Activated naive CD4-positive, alpha-beta T cell treated with anti-CD3 and anti-CD28 coated beads, Interleukin-2, amount 50 U/mL, for 72 hours (primary cell): Measurements from ENCODE around the gene CRTC3. TPM values are rescaled to one million over a fixed set of nuclear protein-coding genes. Genes with fewer than 3 reads are reported as not detected.
A peak's percentile ranks its signal among the peaks of the same experiment; 100 is the strongest.
"Not testable (repeated sequence)": the region's sequence is repeated elsewhere in the genome, so short reads cannot be mapped to it uniquely, and the experiment has no call there.

Experiments used
- ATAC-seq, 2 donors: fragments of 150-1000 bp; cut with Tn5 transposase; 2 replicates each; pipeline ENCODE4 v1.10.0; 2021; ENCODE audit warnings: mild to moderate bottlenecking in 2 of 2, moderate library complexity in 2 of 2
- DNase-seq, 2 donors: peaks; one replicate each; pipeline ENCODE4 v3.0.0; 2021 to 2022; ENCODE audit warnings: low spot score in 2 of 2
- H3K27ac Mint-ChIP-seq, 2 donors: one replicate each; pipeline ENCODE4 v1.8.0; 2022; ENCODE audit warnings: mild to moderate bottlenecking in 2 of 2, mixed read lengths in 2 of 2
- H3K36me3 Mint-ChIP-seq, 2 donors: one replicate each; pipeline ENCODE4 v1.8.0; 2022; ENCODE audit warnings: mixed read lengths in 2 of 2
- H3K9me3 Mint-ChIP-seq, 2 donors: one replicate each; pipeline ENCODE4 v1.8.0; 2022; ENCODE audit warnings: mixed read lengths in 2 of 2
- total RNA-seq, 2 donors: library from RNA; stranded (reverse); gene quantifications; one replicate each; pipeline ENCODE4 v1.2.3, GENCODE V29; 2022

CRTC3 gene
- total RNA-seq, 2 donors from 2014 or later, result 41.8 to 58.1 TPM

DNA sequence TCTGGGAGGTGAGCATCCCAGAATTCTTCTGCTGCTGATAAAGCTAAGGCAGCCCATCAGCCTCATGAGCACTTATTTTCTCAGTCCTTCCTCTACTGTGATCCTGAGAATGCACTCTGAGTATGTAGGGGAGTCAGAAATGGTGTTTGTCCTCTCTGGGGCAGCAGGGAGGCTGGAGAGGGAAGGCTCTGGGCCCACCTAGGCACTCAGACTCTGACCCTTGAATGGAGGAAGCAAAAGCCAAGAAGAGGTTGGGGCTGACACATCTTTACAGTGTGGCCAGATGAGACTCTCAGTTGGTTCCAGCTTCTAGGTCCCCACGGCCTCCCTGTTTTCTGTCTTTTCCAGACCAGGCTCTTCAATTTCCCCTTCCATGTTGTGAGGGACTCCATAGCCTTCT, 151.3 kb downstream of the CRTC3 start:
- Mint-ChIP-seq H3K9me3 (peaks cover 0 to 3% of the 10 kb centered on the region in 2 donors), H3K27ac (peak overlapping the region in 1 of 2 donors; percentile 62), H3K36me3 (no peaks in the 10 kb centered on the region)
- DNase-seq (no peak), ATAC-seq (no peak)

DNA sequence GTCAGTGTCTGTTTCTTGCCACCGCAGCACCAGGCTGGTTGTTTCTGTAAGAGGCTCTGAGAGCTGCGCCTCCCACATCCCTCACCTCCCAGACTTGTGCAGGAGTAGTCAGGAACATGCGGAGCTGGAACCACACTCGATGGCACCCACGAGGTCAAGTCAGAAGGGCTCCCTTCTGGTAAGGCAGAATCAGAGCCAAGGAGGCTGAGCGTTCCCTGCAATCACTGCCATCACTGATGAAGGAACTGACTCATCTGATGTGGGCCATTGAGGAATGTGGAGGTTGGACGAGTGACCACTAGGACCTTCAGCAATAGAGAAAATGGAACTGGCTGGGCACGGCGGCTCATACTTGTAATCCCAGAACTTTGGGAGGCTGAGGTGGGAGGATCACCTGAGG, 151.8 kb downstream of the CRTC3 start:
- Mint-ChIP-seq H3K9me3 (peaks cover 0 to 3% of the 10 kb centered on the region in 2 donors), H3K27ac (peak overlapping the region in 1 of 2 donors; percentile 62), H3K36me3 (no peaks in the 10 kb centered on the region)
- DNase-seq (no peak), ATAC-seq (no peak)

- DNase-seq (no peak), ATAC-seq (no peak)
- Mint-ChIP-seq H3K9me3 (peaks cover 0 to 1% of the 10 kb centered on the region in 2 donors), H3K36me3 (no peaks in the 10 kb centered on the region), H3K27ac (no peak overlapping the region)
These were observed 153.6 kb downstream of the CRTC3 start for GRCh38 chr15:90683371-90683770.

DNA sequence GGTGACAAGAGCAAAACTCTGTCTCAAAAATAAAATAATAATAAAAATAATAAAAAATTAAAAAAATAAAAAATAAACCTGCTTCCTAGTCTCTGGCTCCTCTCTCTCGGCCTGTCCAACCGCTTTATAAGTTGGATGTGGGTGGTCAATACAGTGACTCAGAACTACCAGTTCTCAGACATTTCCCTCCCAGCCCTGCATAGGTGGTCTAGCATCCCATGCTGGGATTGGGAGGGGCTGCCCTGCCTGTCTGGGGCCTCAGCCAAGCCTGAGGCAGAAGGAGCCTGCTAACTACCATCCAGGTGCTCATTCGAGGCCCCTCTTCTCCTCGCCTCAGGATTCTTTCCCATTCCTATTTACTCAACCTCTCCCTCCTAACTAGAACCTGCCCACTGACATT, 154.2 kb downstream of the CRTC3 start:
- Mint-ChIP-seq H3K9me3 (no peaks in the 10 kb centered on the region), H3K36me3 (no peaks in the 10 kb centered on the region), H3K27ac (peak overlapping the region in 1 of 2 donors; percentile 3)
- ATAC-seq (no peak), DNase-seq (no peak)

DNA sequence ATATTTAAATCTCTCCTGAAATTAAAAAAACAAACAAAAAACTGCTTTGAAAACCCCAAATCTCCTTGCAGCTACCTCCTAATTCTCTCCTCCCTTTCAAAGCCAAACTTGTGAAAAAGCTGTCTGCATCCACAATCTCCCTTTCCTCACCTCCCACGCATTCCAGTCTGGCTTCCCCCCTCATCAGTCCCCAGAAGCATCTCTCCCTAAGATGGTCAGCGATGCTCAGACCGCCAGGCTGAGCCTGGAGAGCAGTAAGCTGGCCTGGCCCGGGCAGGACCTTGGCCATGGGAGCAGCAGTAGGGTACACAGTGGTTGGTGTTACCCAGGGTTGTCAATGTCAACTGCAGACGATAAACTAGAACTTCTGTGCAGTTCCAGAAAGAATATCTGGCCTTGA, 154.6 kb downstream of the CRTC3 start:
- ATAC-seq (no peak), DNase-seq (no peak)
- Mint-ChIP-seq H3K9me3 (no peaks in the 10 kb centered on the region), H3K36me3 (no peaks in the 10 kb centered on the region), H3K27ac (peak overlapping the region in 1 of 2 donors; percentile 3)

GRCh38 chr15:90685591-90686434, 156.1 kb downstream of the CRTC3 start:
- Mint-ChIP-seq H3K36me3 (no peaks in the 10 kb centered on the region), H3K27ac (peak overlapping the region; percentile 87 to 92), H3K9me3 (no peaks in the 10 kb centered on the region)
- peak; percentile 0 to 2 for ATAC-seq
- DNase-seq, result no peak

- H3K9me3 Mint-ChIP-seq, result no peaks in the 10 kb centered on the region
- peak in 1 of 2 donors; percentile 46 for DNase-seq
- no peaks in the 10 kb centered on the region for H3K36me3 Mint-ChIP-seq
- peak overlapping the region; percentile 87 to 92 for H3K27ac Mint-ChIP-seq
- ATAC-seq, result peak; percentile 94 to 96
These were observed 156.9 kb downstream of the CRTC3 start for GRCh38 chr15:90686435-90687218.

- not testable (repeated sequence) for ATAC-seq, DNase-seq, H3K36me3 Mint-ChIP-seq, H3K9me3 Mint-ChIP-seq
- H3K27ac Mint-ChIP-seq, result peak overlapping the region in 1 of 2 donors; percentile 15
These were observed 159.7 kb downstream of the CRTC3 start for GRCh38 chr15:90689326-90689961.

GRCh38 chr15:90690585-90690984, 160.9 kb downstream of the CRTC3 start:
- no peaks in the 10 kb centered on the region for H3K36me3 Mint-ChIP-seq
- ATAC-seq (no peak), DNase-seq (no peak)
- H3K27ac Mint-ChIP-seq, result no peak overlapping the region
- H3K9me3 Mint-ChIP-seq, result no peaks in the 10 kb centered on the region

DNA sequence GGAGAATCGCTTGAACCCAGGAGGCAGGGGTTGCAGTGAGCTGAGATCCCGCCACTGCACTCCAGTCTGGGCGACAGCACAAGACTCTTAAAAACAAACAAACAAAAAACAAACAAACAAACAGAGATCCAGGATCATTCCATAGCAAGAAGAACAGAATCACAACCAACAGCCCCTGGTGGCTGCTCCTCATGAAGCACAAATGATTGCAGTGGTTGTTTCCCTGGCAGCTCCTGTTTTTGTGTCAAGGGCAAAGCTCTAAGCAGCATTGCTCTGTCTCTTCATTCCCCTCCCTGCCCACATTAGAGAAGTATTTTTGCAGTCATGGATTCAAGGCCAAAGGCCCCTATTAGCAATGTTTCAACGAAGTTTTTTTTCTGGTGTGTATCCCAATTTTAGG, 161.6 kb downstream of the CRTC3 start:
- Mint-ChIP-seq H3K36me3 (no peaks in the 10 kb centered on the region), H3K27ac (no peak overlapping the region), H3K9me3 (no peaks in the 10 kb centered on the region)
- no peak for ATAC-seq
- no peak for DNase-seq

- no peak overlapping the region for H3K27ac Mint-ChIP-seq
- no peak for DNase-seq
- ATAC-seq, result no peak
- no peaks in the 10 kb centered on the region for H3K36me3 Mint-ChIP-seq
- H3K9me3 Mint-ChIP-seq, result no peaks in the 10 kb centered on the region
These were observed 162.5 kb downstream of the CRTC3 start for GRCh38 chr15:90691982-90692773.

Other genes starting within 250 kb of the CRTC3 start
- gene ZNF774, start 177.6 kb upstream of the CRTC3 start, total RNA-seq, result under 1 TPM; 0.50 to 0.99 TPM
- 100 to 1,000 TPM; 185 to 192 TPM for gene IQGAP1, start 141.7 kb upstream of the CRTC3 start, total RNA-seq
- gene BLM, start 187.4 kb downstream of the CRTC3 start, total RNA-seq, result 10 to 100 TPM; 71.9 to 79.6 TPM